NCI-H1694 treated with DMSO at 0.1 percent for 48 hours (cell line): ENCODE measurements around the gene PRKCE.
"Not testable (repeated sequence)": the region's sequence is repeated elsewhere in the genome, so short reads cannot be mapped to it uniquely, and the experiment has no call there.

Experiments
- DNase-seq: peaks from one replicate; lab custom pipeline; 2025; lab: John Stamatoyannopoulos, UW

Gene PRKCE

GRCh38 chr2:46195819-46196218 is 544.3 kb downstream of the PRKCE start:
- no peak for DNase-seq

DNA sequence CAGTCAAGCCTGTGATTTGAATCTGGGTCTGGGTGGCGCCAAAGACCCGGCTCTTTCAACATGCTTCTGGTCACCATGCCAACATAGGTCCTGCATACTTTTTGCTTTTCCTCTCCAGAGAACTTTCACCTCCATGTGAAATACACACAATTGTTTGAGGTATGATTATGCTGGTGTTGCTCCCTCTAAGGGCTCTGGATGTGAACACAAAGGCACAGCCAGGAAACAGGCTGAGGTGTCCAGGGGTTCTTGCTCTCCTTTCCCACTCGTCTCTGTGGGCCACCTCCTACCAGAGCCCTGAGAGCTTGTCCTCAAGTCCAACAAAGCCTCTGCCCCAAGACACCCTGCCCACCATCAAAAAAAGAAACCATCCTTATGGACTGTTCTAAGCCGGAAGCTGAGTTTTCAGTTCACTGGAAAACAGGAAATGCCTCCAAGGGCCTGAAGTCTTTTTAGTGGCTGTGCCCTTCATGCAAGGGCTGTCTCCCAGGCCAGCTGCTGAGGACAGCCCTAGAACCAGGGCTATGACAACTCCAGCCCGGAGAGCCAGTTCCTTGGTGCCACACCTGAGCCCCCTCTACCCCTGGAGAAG is 545.5 kb downstream of the PRKCE start:
- no peak for DNase-seq

- no peak for DNase-seq
Observed at GRCh38 chr2:46197672-46198071, 546.2 kb downstream of the PRKCE start.

- DNase-seq, result no peak
Observed at GRCh38 chr2:46198164-46198883, 546.8 kb downstream of the PRKCE start.

DNA sequence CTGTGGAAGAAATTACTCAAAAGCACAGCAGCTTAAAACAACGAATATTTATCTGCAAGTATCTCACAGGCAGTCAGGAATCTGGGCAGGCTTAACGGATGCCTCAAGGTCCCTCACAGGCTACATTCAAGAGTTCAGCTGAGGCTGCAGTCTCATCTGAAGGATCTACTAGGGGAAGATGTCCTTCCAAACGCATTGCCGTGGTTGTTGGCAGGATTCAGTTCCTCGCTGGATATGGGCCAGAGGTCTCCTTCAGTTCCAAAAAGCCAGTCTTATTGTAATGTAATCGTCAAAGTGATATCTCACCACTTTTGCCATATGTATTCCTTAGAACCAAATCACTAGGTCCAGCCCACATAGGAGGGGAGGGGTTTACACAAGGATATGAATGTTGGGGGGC is 547.5 kb downstream of the PRKCE start:
- no peak for DNase-seq

GRCh38 chr2:46200100-46200690 is 548.7 kb downstream of the PRKCE start:
- no peak for DNase-seq

DNA sequence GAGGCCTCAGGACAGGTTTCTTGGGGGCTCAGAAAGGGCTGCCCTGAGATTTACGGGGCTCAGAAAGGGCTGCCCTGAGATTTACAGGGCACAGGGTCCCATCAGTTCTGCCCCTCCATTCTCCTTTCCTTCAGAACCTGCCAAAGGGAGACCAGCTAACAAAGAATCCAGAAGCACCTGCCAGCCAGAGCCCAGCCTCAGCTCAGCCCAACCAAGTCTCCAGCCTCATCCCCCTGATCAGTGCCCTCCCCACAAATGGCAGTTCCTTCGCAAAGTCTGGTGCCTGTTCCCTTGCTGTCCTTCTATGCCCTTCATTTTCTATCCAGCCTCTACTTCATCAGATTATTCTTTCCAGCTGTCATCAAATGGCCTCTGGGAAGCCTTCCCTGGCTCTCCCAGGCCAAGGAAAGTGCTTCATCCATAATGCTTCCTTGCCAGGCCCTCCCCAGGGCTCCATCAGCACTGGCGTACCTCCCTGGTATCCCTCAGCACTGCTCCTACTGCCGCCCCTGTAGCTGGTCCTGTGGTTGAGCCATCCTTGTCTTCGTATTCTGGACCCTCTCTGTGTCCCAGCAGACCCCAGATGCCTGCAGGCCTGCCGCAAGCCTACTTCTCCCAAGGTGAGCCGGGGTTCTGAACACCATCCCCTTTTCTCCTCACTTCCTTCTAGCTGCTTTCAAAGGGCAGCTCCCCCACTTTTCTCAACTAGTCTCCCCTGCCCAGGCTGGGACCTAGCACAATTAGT is 549.6 kb downstream of the PRKCE start:
- DNase-seq, result no peak

DNA sequence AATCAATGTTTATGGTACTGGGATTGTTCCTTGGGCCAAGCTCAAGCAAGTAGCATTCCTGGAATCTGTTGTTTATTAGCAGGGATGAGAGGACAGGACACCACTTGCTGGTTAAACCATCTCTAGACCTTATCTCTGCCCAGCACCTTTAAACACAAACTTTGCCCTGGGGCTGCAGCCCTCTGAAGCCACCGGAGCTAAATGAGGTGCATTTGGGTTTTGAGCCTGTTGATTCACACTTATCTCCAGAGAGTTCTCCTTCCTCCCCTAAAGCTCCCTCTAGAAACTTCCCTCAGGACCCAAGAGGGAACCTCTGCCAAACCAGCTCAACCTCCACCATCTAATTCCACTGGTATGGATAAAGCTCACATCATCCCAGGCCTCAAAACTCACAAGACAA is 551.0 kb downstream of the PRKCE start:
- no peak for DNase-seq

GRCh38 chr2:46202987-46203386 is 551.5 kb downstream of the PRKCE start:
- DNase-seq, result no peak

- not testable (repeated sequence) for DNase-seq
Observed at GRCh38 chr2:46203636-46204035, 552.2 kb downstream of the PRKCE start.

GRCh38 chr2:46207591-46207990 is 556.1 kb downstream of the PRKCE start:
- DNase-seq, result no peak

- no peak for DNase-seq
Observed at GRCh38 chr2:46208766-46209165, 557.3 kb downstream of the PRKCE start.

DNA sequence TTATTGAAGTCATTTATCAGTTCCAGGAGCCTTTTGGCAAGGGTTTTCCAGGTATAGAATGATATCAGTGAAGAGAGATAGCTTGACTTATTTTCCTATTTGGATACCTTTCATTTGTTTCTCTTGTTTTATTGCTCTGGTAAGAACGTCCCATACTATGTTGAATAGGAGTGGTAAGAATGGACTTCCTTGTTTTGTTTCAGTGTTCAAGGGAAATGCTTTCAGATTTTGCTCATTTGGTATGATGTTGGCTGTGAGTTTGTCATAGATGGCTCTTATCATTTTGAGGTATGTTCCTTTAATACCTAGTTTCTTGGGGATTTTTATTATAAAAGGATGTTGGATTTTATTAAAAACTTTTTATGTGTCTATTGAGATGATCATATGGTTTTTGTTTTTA is 558.6 kb downstream of the PRKCE start:
- no peak for DNase-seq

DNA sequence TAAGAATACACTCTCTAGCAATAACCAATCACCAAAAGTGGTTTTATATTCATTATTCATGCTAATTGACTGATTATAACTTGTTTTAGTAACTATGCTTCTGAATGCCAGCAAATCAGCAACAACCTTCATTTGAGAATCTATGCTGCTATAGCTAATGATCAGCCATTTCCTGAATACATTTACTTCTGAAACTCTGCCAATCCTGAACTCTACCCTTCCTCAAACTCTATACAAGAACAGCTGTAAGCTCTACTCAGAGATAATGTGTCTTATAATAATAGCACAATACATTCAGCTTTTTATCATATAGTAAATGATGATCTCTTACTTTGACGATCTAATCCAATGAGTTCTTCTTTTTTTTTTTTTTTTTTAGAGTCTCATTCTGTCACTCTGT is 560.0 kb downstream of the PRKCE start:
- no peak for DNase-seq

DNA sequence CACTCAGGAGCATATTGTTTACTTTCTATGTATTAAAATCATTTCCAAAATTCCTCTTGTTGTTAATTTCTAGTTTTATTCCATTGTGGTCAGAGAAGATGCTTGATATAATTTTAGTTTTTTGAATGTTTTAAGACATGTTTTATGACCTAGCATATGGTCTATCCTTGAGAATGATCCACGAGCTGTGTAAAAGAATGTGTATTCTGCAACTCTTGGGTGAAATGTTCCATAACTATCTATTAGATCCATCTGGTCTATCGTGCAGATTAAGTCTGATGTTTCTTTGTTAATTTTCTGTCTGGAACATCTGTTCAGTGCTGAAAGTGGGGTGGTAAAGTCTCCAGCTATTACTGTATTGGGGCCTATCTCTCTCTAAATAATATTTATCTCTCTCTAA is 562.4 kb downstream of the PRKCE start:
- no peak for DNase-seq

DNA sequence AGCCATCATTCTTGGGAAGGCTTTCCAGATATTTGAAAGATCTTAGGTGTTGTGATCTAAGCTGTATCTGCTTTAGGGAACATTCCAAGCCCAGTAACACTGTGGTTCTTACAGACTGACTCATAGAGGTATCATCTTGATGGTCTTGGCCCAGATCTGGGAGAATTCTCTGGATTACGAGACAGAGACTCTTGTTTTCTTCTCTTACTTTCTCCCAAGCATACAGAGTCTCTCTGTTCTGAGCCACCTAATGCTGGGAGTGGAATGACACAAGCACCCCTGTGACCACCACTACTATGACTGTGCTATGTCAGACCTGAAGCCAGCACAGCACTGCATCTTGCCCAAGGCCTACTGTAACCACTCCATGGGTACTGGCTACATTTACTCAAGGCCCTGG is 564.7 kb downstream of the PRKCE start:
- no peak for DNase-seq

GRCh38 chr2:46223514-46223913 is 572.0 kb downstream of the PRKCE start:
- DNase-seq, result not testable (repeated sequence)

- DNase-seq, result no peak
Observed at GRCh38 chr2:46225150-46225625, 573.7 kb downstream of the PRKCE start.

- DNase-seq, result no peak
Observed at GRCh38 chr2:46225730-46226129, 574.3 kb downstream of the PRKCE start.

DNA sequence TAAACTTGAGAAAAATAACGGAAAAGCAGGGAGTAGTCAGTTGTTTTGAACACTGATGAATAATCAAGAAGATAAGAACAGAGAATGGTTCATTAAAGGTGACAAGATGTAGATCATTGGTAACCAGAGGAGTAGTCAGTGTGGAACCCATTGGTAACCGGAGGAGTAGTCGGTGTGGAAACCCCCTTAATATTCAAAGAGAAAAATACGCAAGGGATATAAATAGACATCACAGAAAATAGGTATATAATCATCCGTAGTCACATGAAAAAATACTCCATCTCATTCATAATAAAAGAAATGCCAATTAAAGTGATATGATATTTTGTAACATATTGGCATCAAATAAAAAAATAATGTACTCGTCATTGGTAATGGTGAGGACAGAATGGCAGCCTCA is 575.1 kb downstream of the PRKCE start:
- DNase-seq, result no peak

DNA sequence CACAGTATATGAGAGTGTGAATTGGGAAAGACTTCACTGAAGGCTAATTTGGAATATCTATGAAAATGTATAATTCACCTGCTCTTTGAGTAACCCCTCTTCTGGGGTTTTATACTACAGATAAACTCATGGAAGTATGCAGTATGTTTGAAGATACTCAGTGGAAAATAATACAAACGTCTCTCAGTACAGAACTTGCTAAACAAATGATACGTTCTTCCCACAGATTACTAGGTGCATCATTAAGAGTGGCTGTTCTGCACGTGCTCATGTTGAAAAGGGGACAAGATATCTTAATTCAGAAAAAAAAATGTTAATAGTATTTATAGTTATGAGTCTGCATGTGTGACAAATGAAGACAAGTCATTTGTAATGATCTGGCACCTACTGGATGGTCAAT is 575.5 kb downstream of the PRKCE start:
- no peak for DNase-seq

GRCh38 chr2:46227674-46228289 is 576.3 kb downstream of the PRKCE start:
- DNase-seq, result no peak
